Measurements from ENCODE around the gene CAMTA1.

CAMTA1 gene

GRCh38 chr1:7535934-7536878 lies 751.0 kb downstream of the CAMTA1 start:
- no peak for DNase-seq

- DNase-seq: no peak
Measured at GRCh38 chr1:7536891-7537591, 751.8 kb downstream of the CAMTA1 start.

- DNase-seq: peak; percentile 48 to 66 (median 50)
Measured at GRCh38 chr1:7538033-7538432, 752.8 kb downstream of the CAMTA1 start.

- DNase-seq: peak in 1 of 3 donors; percentile 35
Measured at GRCh38 chr1:7538849-7539768, 753.9 kb downstream of the CAMTA1 start.

- peak in 1 of 3 donors; percentile 47 for DNase-seq
Measured at GRCh38 chr1:7539769-7540175, 754.5 kb downstream of the CAMTA1 start.

- DNase-seq: no peak
Measured at GRCh38 chr1:7540816-7541215, 755.6 kb downstream of the CAMTA1 start.

GRCh38 chr1:7541629-7542028 lies 756.4 kb downstream of the CAMTA1 start:
- no peak for DNase-seq

- DNase-seq: no peak
Measured at GRCh38 chr1:7543718-7544090, 758.5 kb downstream of the CAMTA1 start.

GRCh38 chr1:7549277-7550161 lies 764.3 kb downstream of the CAMTA1 start:
- peak; percentile 82 to 89 (median 84) for DNase-seq

- peak in 1 of 3 donors; percentile 31 for DNase-seq
Measured at GRCh38 chr1:7550261-7550865, 765.1 kb downstream of the CAMTA1 start.

- peak in 1 of 3 donors; percentile 25 for DNase-seq
Measured at GRCh38 chr1:7550981-7551380, 765.7 kb downstream of the CAMTA1 start.

- DNase-seq: no peak
Measured at GRCh38 chr1:7551442-7551841, 766.2 kb downstream of the CAMTA1 start.

GRCh38 chr1:7552402-7552801 lies 767.1 kb downstream of the CAMTA1 start:
- no peak for DNase-seq

GRCh38 chr1:7553042-7553690 lies 767.9 kb downstream of the CAMTA1 start:
- DNase-seq: no peak

GRCh38 chr1:7554385-7555235 lies 769.4 kb downstream of the CAMTA1 start:
- DNase-seq: no peak

- DNase-seq: peak; percentile 48 to 78 (median 75)
Measured at GRCh38 chr1:7555391-7556185, 770.3 kb downstream of the CAMTA1 start.

- no peak for DNase-seq
Measured at GRCh38 chr1:7557301-7557891, 772.1 kb downstream of the CAMTA1 start.

- DNase-seq: no peak
Measured at GRCh38 chr1:7558041-7558461, 772.8 kb downstream of the CAMTA1 start.
